ENCODE results near the gene TRPM3.

TRPM3 gene

GRCh38 chr9:70517926-70518610, 603.4 kb downstream of the TRPM3 start:
- no peak for DNase-seq (ENCODE audit: low spot score)

GRCh38 chr9:70514273-70514672, 607.1 kb downstream of the TRPM3 start:
- DNase-seq (ENCODE audit: low spot score) = no peak

GRCh38 chr9:70511858-70512257, 609.6 kb downstream of the TRPM3 start:
- DNase-seq (ENCODE audit: low spot score) = no peak

GRCh38 chr9:70510157-70510770, 611.2 kb downstream of the TRPM3 start:
- DNase-seq (ENCODE audit: low spot score) = no peak

GRCh38 chr9:70506159-70506558, 615.3 kb downstream of the TRPM3 start:
- no peak for DNase-seq (ENCODE audit: low spot score)

GRCh38 chr9:70504834-70505233, 616.6 kb downstream of the TRPM3 start:
- DNase-seq (ENCODE audit: low spot score) = no peak

- DNase-seq (ENCODE audit: low spot score) = no peak
Observed at GRCh38 chr9:70502690-70503089, 618.7 kb downstream of the TRPM3 start.

GRCh38 chr9:70500793-70501192, 620.6 kb downstream of the TRPM3 start:
- no peak for DNase-seq (ENCODE audit: low spot score)

- DNase-seq (ENCODE audit: low spot score) = no peak
Observed at GRCh38 chr9:70499621-70500020, 621.8 kb downstream of the TRPM3 start.

GRCh38 chr9:70498866-70499265, 622.6 kb downstream of the TRPM3 start:
- no peak for DNase-seq (ENCODE audit: low spot score)

- no peak for DNase-seq (ENCODE audit: low spot score)
Observed at GRCh38 chr9:70496244-70496643, 625.2 kb downstream of the TRPM3 start.

GRCh38 chr9:70495514-70495913, 625.9 kb downstream of the TRPM3 start:
- no peak for DNase-seq (ENCODE audit: low spot score)

GRCh38 chr9:70494221-70494620, 627.2 kb downstream of the TRPM3 start:
- peak; percentile 21 for DNase-seq (ENCODE audit: low spot score)

- no peak for DNase-seq (ENCODE audit: low spot score)
Observed at GRCh38 chr9:70493029-70493428, 628.4 kb downstream of the TRPM3 start.

GRCh38 chr9:70492319-70492777, 629.1 kb downstream of the TRPM3 start:
- no peak for DNase-seq (ENCODE audit: low spot score)

GRCh38 chr9:70491426-70492318, 629.7 kb downstream of the TRPM3 start:
- no peak for DNase-seq (ENCODE audit: low spot score)

- DNase-seq (ENCODE audit: low spot score) = no peak
Observed at GRCh38 chr9:70490478-70490877, 630.9 kb downstream of the TRPM3 start.

- DNase-seq (ENCODE audit: low spot score) = no peak
Observed at GRCh38 chr9:70488793-70489105, 632.7 kb downstream of the TRPM3 start.

- DNase-seq (ENCODE audit: low spot score) = no peak
Observed at GRCh38 chr9:70488098-70488792, 633.2 kb downstream of the TRPM3 start.

GRCh38 chr9:70486127-70486526, 635.3 kb downstream of the TRPM3 start:
- no peak for DNase-seq (ENCODE audit: low spot score)

GRCh38 chr9:70485273-70485858, 636.1 kb downstream of the TRPM3 start:
- DNase-seq (ENCODE audit: low spot score) = no peak
